HG03064 (cell line): ENCODE results near the gene MLX.
A peak's percentile ranks its signal among the peaks of the same experiment; 100 is the strongest.
"Not testable (repeated sequence)": the region's sequence is repeated elsewhere in the genome, so short reads cannot be mapped to it uniquely, and the experiment has no call there.

Experiments used
- ATAC-seq: cut with Tn5 transposase; IDR thresholded peaks from one replicate; pipeline ENCODE4 v1.9.1; 2021; ENCODE audit warnings: low read depth; ENCODE audit not compliant: unreplicated experiment

The MLX gene

GRCh38 chr17:42577532-42578281, 10.8 kb downstream of the MLX start, which contains the start of gene PSMC3IP:
Gene PSMC3IP (minus strand): TSS chr17:42577729. CDS start chr17:42577686, 43 bp downstream.
- ATAC-seq = peak; percentile 73

GRCh38 chr17:42578282-42578869, 11.5 kb downstream of the MLX start:
- peak; percentile 41 for ATAC-seq

GRCh38 chr17:42579794-42580551, 13.1 kb downstream of the MLX start:
- ATAC-seq = no peak

- ATAC-seq = no peak
These were observed 14.9 kb downstream of the MLX start for GRCh38 chr17:42581744-42582270.

GRCh38 chr17:42584880-42585279, 18.0 kb downstream of the MLX start:
- no peak for ATAC-seq

- ATAC-seq = no peak
These were observed 18.5 kb downstream of the MLX start for GRCh38 chr17:42585353-42585752.

- no peak for ATAC-seq
These were observed 19.8 kb downstream of the MLX start for GRCh38 chr17:42586514-42587230.

GRCh38 chr17:42590886-42591285, 24.0 kb downstream of the MLX start:
- ATAC-seq = no peak

GRCh38 chr17:42591411-42591810, 24.5 kb downstream of the MLX start:
- ATAC-seq = no peak

- ATAC-seq = no peak
These were observed 29.5 kb downstream of the MLX start for GRCh38 chr17:42596386-42596785.

GRCh38 chr17:42598905-42599304, 32.0 kb downstream of the MLX start:
- ATAC-seq = no peak

GRCh38 chr17:42603318-42603717, 36.4 kb downstream of the MLX start:
- ATAC-seq = no peak

- ATAC-seq = no peak
These were observed 40.9 kb downstream of the MLX start for GRCh38 chr17:42607769-42608168.

- peak; percentile 33 for ATAC-seq
These were observed 41.6 kb downstream of the MLX start for GRCh38 chr17:42608305-42609181.

- peak; percentile 72 for ATAC-seq
These were observed 42.4 kb downstream of the MLX start, which contains the start of the genes RETREG3 and TUBG1 for GRCh38 chr17:42609182-42609813. Gene RETREG3 (minus strand): TSS chr17:42609374. CDS start chr17:42609324, 50 bp downstream. Gene TUBG1 (plus strand): TSS chr17:42609683. CDS start chr17:42609738, 55 bp downstream.

- ATAC-seq = not testable (repeated sequence)
These were observed 43.2 kb downstream of the MLX start for GRCh38 chr17:42609814-42610801.

GRCh38 chr17:42612013-42612412, 45.1 kb downstream of the MLX start:
- ATAC-seq = no peak
